ENCODE measurements around the gene MRAP. TPM values are rescaled to one million over a fixed set of nuclear protein-coding genes. Genes with fewer than 3 reads are reported as not detected.

MRAP gene
- not detected in 2 replicates for total RNA-seq

DNA sequence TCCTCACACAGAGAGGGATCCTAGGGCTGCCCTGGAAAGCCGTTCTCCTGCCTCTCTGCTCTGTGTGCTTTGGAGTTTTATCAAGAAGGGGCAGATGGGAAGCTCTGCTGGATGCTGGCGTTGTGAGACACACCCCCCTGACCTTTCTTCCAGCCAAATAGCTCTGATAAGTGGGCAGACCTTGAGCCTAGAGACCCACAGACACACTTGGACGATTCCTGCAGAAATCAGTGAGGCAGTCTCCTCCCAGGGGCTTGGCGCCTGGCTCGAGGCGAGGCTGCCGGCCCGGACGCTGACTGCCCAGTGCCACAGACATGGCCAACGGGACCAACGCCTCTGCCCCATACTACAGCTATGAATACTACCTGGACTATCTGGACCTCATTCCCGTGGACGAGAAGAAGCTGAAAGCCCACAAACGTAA is at the start of gene MRAP:
Gene MRAP (plus strand): TSS at position 198 of the 424 bp plus-strand sequence. CDS start 117 bp downstream, at position 315.
- no peaks in the 10 kb centered on the region for H3K9me3 Mint-ChIP-seq
- H3K36me3 Mint-ChIP-seq (ENCODE audit: low read depth) = peaks cover 20% of the 10 kb centered on the region
- no peaks in the 10 kb centered on the region for H3K4me1 Mint-ChIP-seq
- no peak within 1 kb of the TSS for H3K4me3 Mint-ChIP-seq
- TF ChIP-seq, protein P1, sequence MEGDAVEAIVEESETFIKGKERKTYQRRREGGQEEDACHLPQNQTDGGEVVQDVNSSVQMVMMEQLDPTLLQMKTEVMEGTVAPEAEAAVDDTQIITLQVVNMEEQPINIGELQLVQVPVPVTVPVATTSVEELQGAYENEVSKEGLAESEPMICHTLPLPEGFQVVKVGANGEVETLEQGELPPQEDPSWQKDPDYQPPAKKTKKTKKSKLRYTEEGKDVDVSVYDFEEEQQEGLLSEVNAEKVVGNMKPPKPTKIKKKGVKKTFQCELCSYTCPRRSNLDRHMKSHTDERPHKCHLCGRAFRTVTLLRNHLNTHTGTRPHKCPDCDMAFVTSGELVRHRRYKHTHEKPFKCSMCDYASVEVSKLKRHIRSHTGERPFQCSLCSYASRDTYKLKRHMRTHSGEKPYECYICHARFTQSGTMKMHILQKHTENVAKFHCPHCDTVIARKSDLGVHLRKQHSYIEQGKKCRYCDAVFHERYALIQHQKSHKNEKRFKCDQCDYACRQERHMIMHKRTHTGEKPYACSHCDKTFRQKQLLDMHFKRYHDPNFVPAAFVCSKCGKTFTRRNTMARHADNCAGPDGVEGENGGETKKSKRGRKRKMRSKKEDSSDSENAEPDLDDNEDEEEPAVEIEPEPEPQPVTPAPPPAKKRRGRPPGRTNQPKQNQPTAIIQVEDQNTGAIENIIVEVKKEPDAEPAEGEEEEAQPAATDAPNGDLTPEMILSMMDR (IDR thresholded peaks at IDR 0.05) = no peak
- peak within 1 kb of the TSS; percentile 33 for H3K27ac Mint-ChIP-seq
- H3K27me3 Mint-ChIP-seq = no peaks in the 10 kb centered on the region
- intact Hi-C loops (cut with micrococcal nuclease) = no loop called here
- no peak for DNase-seq
- no peak for ATAC-seq (ENCODE audit: low read depth)
- CTCF ChIA-PET = no interaction called here
- POLR2A ChIA-PET = no interaction called here

DNA sequence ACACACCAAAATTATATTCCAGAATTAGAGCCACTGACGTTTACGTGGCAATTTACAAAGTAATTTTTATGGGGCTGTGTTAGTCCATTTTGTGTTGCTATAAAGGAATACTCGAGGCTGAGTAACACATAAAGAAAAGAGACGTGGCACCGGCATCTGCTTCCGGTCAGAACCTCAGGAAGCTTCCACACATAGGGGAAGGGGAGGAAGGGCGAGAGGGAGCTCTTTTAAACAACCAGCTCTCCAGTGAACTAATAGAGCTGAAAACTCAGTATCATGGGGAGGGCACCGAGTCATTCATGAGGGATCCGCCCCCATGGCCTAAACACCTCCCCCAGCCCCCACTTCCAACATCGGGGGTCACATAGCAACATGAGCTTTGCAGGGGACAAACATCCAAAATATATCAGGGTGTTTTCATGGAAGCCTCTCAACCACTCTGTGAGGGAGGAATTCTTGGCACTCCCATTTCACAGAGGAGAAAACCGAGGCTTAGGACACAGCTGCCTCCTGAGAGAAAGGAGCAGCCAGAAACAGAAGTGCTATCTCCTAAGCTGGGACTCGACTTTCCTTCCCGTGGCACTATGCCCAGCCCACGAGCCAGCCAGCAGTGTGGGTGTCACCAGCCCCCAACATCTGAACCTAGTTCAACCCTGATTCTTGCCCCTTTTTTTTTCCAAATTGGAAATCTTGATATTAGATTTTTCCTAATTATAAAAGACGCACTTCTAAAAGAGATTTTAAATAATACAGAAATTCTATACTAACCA is 49.0 kb upstream of the MRAP start:
- intact Hi-C loops (cut with micrococcal nuclease) = loop anchor here (10.0 kb wide), 1 partner anchor 645 kb away; no protein-coding TSS in a partner anchor
- ChIA-PET CTCF (no interaction called here), POLR2A (no interaction called here)
- DNase-seq (no peak), ATAC-seq (ENCODE audit: low read depth) (no peak)
- H3K4me3 Mint-ChIP-seq = no peak overlapping the region
- H3K27ac Mint-ChIP-seq = no peak overlapping the region
- H3K4me1 Mint-ChIP-seq = no peaks in the 10 kb centered on the region
- TF ChIP-seq, protein P1 (IDR thresholded peaks at IDR 0.05) = no peak
- H3K9me3 Mint-ChIP-seq = peaks cover 14% of the 10 kb centered on the region
- no peaks in the 10 kb centered on the region for H3K36me3 Mint-ChIP-seq (ENCODE audit: low read depth)
- peaks cover 25% of the 10 kb centered on the region for H3K27me3 Mint-ChIP-seq

GRCh38 chr21:32252136-32252535 is 46.5 kb upstream of the MRAP start:
- intact Hi-C loops (cut with micrococcal nuclease) = loop anchor here (10.0 kb wide), 1 partner anchor 647 kb away; no protein-coding TSS in a partner anchor
- H3K27me3 Mint-ChIP-seq = peaks cover 28% of the 10 kb centered on the region
- POLR2A ChIA-PET = no interaction called here
- TF ChIP-seq, protein P1 (IDR thresholded peaks at IDR 0.05) = no peak
- ATAC-seq (ENCODE audit: low read depth) = no peak
- H3K9me3 Mint-ChIP-seq = peaks cover 14% of the 10 kb centered on the region
- no peak for DNase-seq
- CTCF ChIA-PET = interaction anchor here (1.0 kb wide), 1 partner anchor 466 kb away, joined by 3 read pairs; no protein-coding TSS in a partner anchor
- no peak overlapping the region for H3K4me3 Mint-ChIP-seq
- no peak overlapping the region for H3K27ac Mint-ChIP-seq
- H3K36me3 Mint-ChIP-seq (ENCODE audit: low read depth) = no peaks in the 10 kb centered on the region
- no peaks in the 10 kb centered on the region for H3K4me1 Mint-ChIP-seq

DNA sequence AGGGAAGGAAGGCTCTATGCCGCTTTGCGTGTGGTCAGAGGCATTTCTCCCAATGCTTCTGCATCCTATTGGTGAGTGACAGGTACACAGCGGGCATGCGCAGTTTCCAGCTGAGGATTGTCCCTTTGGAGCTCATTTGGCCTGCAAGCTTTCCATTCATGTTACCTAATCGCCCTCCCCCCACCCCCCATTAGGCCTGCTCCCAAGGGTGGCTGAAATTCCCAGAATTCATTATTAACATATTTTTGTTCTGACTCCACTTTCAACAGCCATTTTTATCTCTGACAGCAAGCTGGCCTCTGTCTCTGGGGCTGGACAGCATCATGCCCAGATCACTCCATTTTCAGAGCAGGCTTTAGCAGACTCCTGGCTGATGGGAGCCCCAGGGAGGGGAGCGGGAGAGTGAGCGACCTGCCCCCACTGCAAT is 45.4 kb upstream of the MRAP start:
- intact Hi-C loops (cut with micrococcal nuclease) = loop anchor here (10.0 kb wide), 1 partner anchor 648 kb away; no protein-coding TSS in a partner anchor
- Mint-ChIP-seq H3K4me1 (no peaks in the 10 kb centered on the region), H3K9me3 (peaks cover 14% of the 10 kb centered on the region), H3K27me3 (peaks cover 21% of the 10 kb centered on the region), H3K4me3 (no peak overlapping the region), H3K36me3 (ENCODE audit: low read depth) (no peaks in the 10 kb centered on the region), H3K27ac (no peak overlapping the region)
- ChIA-PET CTCF (no interaction called here), POLR2A (no interaction called here)
- no peak for DNase-seq
- TF ChIP-seq, protein P1 (IDR thresholded peaks at IDR 0.05) = no peak
- ATAC-seq (ENCODE audit: low read depth) = no peak

- ChIA-PET CTCF (no interaction called here), POLR2A (no interaction called here)
- no peak overlapping the region for H3K27ac Mint-ChIP-seq
- H3K4me1 Mint-ChIP-seq = no peaks in the 10 kb centered on the region
- H3K9me3 Mint-ChIP-seq = peaks cover 3% of the 10 kb centered on the region
- DNase-seq (no peak), ATAC-seq (ENCODE audit: low read depth) (no peak)
- TF ChIP-seq, protein P1 (IDR thresholded peaks at IDR 0.05) = no peak
- H3K4me3 Mint-ChIP-seq = no peak overlapping the region
- H3K36me3 Mint-ChIP-seq (ENCODE audit: low read depth) = no peaks in the 10 kb centered on the region
- intact Hi-C loops (cut with micrococcal nuclease) = loop anchor here (10.0 kb wide), 1 partner anchor 651 kb away; no protein-coding TSS in a partner anchor
- peaks cover 18% of the 10 kb centered on the region for H3K27me3 Mint-ChIP-seq
These were observed 42.4 kb upstream of the MRAP start for GRCh38 chr21:32256251-32256650.

Measured in activated B cell treated with CpG ODN at 0.5 μM for 24 hours (primary cell).